H1 (cell line): ENCODE results near the gene MYH2. TPM values are rescaled to one million over a fixed set of nuclear protein-coding genes. Genes with fewer than 3 reads are reported as not detected.

ENCODE experiments used
- CTCF ChIA-PET: fragments of 300-600 bp; sonication (Branson Sonifier 250); formaldehyde crosslinking; loops from one replicate; lab custom pipeline; 2021; ENCODE audit not compliant: partially characterized antibody; lab: Charles Lee
- POLR2A ChIA-PET: fragments of 300-600 bp; sonication (Branson Sonifier 250); formaldehyde crosslinking; loops from one replicate; lab custom pipeline; 2021; ENCODE audit warnings: inconsistent platforms; ENCODE audit not compliant: partially characterized antibody; lab: Charles Lee
- DNase-seq, 2 experiments: peaks; one replicate each; pipeline versions ENCODE4 v3.0.0 to v3.0.0-alpha.2; 2010 to 2022; ENCODE audit warnings: low spot score in 2 of 2, low read depth in 1 of 2, mixed read lengths in 1 of 2
- FAIRE-seq: peaks from 2 replicates; lab custom pipeline; 2011; peaks lifted over from hg19 to GRCh38; lab: Jason Lieb, UNC
- H2AFZ ChIP-seq: 2 replicates; pipeline ENCODE4 v1.8.1; 2012; ENCODE audit warnings: low read length, inconsistent platforms
- H2AK5ac ChIP-seq: 2 replicates; pipeline ENCODE4 v1.6.1; 2013; ENCODE audit warnings: low read depth, low read length
- H2BK120ac ChIP-seq: replicated peaks from 2 replicates; pipeline ENCODE3; 2013; ENCODE audit warnings: low read depth, low read length, inconsistent platforms
- H2BK12ac ChIP-seq: 2 replicates; pipeline ENCODE4 v1.6.1; 2013; ENCODE audit warnings: low read depth, low read length
- H2BK15ac ChIP-seq: 2 replicates; pipeline ENCODE4 v1.6.1; 2013; ENCODE audit warnings: low read length
- H2BK20ac ChIP-seq: 2 replicates; pipeline ENCODE4 v1.6.1; 2013; ENCODE audit warnings: low read length
- H2BK5ac ChIP-seq: 2 replicates; pipeline ENCODE4 v1.6.1; 2013; ENCODE audit warnings: low read depth, low read length
- H3K14ac ChIP-seq: 2 replicates; pipeline ENCODE4 v1.6.1; 2013; ENCODE audit warnings: inconsistent platforms; ENCODE audit not compliant: insufficient read length
- H3K18ac ChIP-seq: 2 replicates; pipeline ENCODE4 v1.6.1; 2013; ENCODE audit warnings: low read length; ENCODE audit errors: extremely low read depth
- H3K23ac ChIP-seq: 2 replicates; pipeline ENCODE4 v1.6.1; 2013; ENCODE audit warnings: inconsistent platforms; ENCODE audit not compliant: insufficient read length
- H3K23me2 ChIP-seq: 2 replicates; pipeline ENCODE4 v1.6.1; 2013; ENCODE audit warnings: low read depth, low read length
- H3K27ac ChIP-seq: 2 replicates; pipeline ENCODE4 v1.6.1; 2011; ENCODE audit warnings: low read depth, low read length, inconsistent platforms
- H3K27me3 ChIP-seq, 4 experiments: replicated peaks in 1 of 4; 1 replicate in 1 of 4; 2 replicates in 3 of 4; pipeline versions ENCODE4 v1.6.1 to v1.8.1; 2011 to 2013; ENCODE audit warnings: low read length in 3 of 4, mild to moderate bottlenecking in 3 of 4, inconsistent platforms in 2 of 4, mixed read lengths in 2 of 4, moderate library complexity in 1 of 4; ENCODE audit not compliant: control insufficient read depth in 3 of 4, insufficient read depth in 3 of 4; ENCODE audit errors: extremely low read depth in 1 of 4
- H3K36me3 ChIP-seq, 4 experiments: 2 replicates each; pipeline versions ENCODE4 v1.6.1 to v1.8.1; 2011 to 2013; ENCODE audit warnings: mild to moderate bottlenecking in 4 of 4, low read length in 3 of 4, moderate library complexity in 2 of 4, control low read depth in 1 of 4, inconsistent platforms in 1 of 4; ENCODE audit not compliant: insufficient read depth in 4 of 4, control insufficient read depth in 2 of 4
- H3K4ac ChIP-seq: replicated peaks from 2 replicates; pipeline ENCODE3; 2013; ENCODE audit warnings: low read length, low read depth, mixed read lengths, inconsistent platforms; ENCODE audit not compliant: insufficient read length
- H3K4me1 ChIP-seq, 4 experiments: replicated peaks in 1 of 4; 1 replicate in 1 of 4; 2 replicates in 3 of 4; pipeline versions ENCODE4 v1.6.1 to v1.8.1; 2011 to 2013; ENCODE audit warnings: low read length in 3 of 4, inconsistent platforms in 2 of 4, mixed read lengths in 1 of 4; ENCODE audit not compliant: insufficient read depth in 4 of 4, control insufficient read depth in 3 of 4
- H3K4me2 ChIP-seq, 2 experiments: 2 replicates each; pipeline versions ENCODE4 v1.6.1 to v1.8.1; 2011 to 2013; ENCODE audit warnings: low read depth in 2 of 2, low read length in 2 of 2, control low read depth in 1 of 2, inconsistent platforms in 1 of 2, mild to moderate bottlenecking in 1 of 2; ENCODE audit not compliant: insufficient read depth in 1 of 2
- H3K4me3 ChIP-seq, 4 experiments: fragments of 200-600, 300-600 bp in 1 of 4; sonication (generic), shearing (Covaris generic), sonication (Bioruptor Twin) in 1 of 4; 2 replicates each; pipeline versions ENCODE4 v1.5.1 to v1.8.1; 2011 to 2016; ENCODE audit warnings: low read length in 4 of 4, low read depth in 3 of 4, control low read depth in 2 of 4, inconsistent platforms in 2 of 4, mild to moderate bottlenecking in 2 of 4, mixed read lengths in 1 of 4, moderate library complexity in 1 of 4; ENCODE audit not compliant: insufficient read depth in 2 of 4; ENCODE audit errors: extremely low read depth in 1 of 4
- H3K56ac ChIP-seq: replicated peaks from 2 replicates; pipeline ENCODE3; 2013; ENCODE audit warnings: low read depth, mild to moderate bottlenecking, mixed read lengths, low read length, inconsistent platforms; ENCODE audit not compliant: insufficient read length
- H3K79me1 ChIP-seq: 2 replicates; pipeline ENCODE4 v1.6.1; 2013; ENCODE audit warnings: low read depth, low read length, control low read depth
- H3K79me2 ChIP-seq, 2 experiments: 2 replicates each; pipeline versions ENCODE4 v1.6.1 to v1.8.1; 2012 to 2013; ENCODE audit warnings: low read length in 2 of 2, mild to moderate bottlenecking in 2 of 2, inconsistent platforms in 1 of 2; ENCODE audit not compliant: insufficient read depth in 2 of 2, control insufficient read depth in 1 of 2
- H3K9ac ChIP-seq, 4 experiments: replicated peaks in 1 of 4; 1 replicate in 1 of 4; 2 replicates in 3 of 4; pipeline versions ENCODE4 v1.6.1 to v1.8.1; 2011 to 2013; ENCODE audit warnings: low read depth in 3 of 4, low read length in 3 of 4, control low read depth in 2 of 4, mild to moderate bottlenecking in 2 of 4, moderate library complexity in 2 of 4, inconsistent platforms in 1 of 4; ENCODE audit errors: extremely low read depth in 1 of 4
- H3K9me3 ChIP-seq, 2 experiments: 2 replicates each; pipeline versions ENCODE4 v1.6.1 to v1.8.1; 2012 to 2013; ENCODE audit warnings: mild to moderate bottlenecking in 2 of 2, moderate library complexity in 2 of 2, control low read depth in 1 of 2, inconsistent platforms in 1 of 2, low read depth in 1 of 2, low read length in 1 of 2, mixed read lengths in 1 of 2; ENCODE audit not compliant: insufficient read depth in 2 of 2
- H4K20me1 ChIP-seq, 2 experiments: replicated peaks in 1 of 2; 2 replicates each; pipeline versions ENCODE3 to v1.8.1; 2011 to 2013; ENCODE audit warnings: inconsistent platforms in 2 of 2, low read length in 2 of 2, mild to moderate bottlenecking in 1 of 2; ENCODE audit not compliant: insufficient read depth in 2 of 2, control insufficient read depth in 1 of 2
- H4K5ac ChIP-seq: 2 replicates; pipeline ENCODE4 v1.6.1; 2013; ENCODE audit warnings: low read length, low read depth, mixed read lengths, inconsistent platforms; ENCODE audit not compliant: insufficient read length
- H4K8ac ChIP-seq: 2 replicates; pipeline ENCODE4 v1.8.0; 2013; ENCODE audit warnings: mild to moderate bottlenecking, moderate library complexity, low read length, inconsistent platforms; ENCODE audit not compliant: insufficient read depth; ENCODE audit errors: extremely low read depth
- H4K91ac ChIP-seq: replicated peaks from 2 replicates; pipeline ENCODE3; 2013; ENCODE audit warnings: low read length, mixed read lengths, inconsistent platforms; ENCODE audit not compliant: insufficient read length
- CEBPB ChIP-seq: IDR thresholded peaks from 2 replicates; pipeline ENCODE4 v1.6.1; 2012; ENCODE audit warnings: low read depth, low read length
- E2F6 ChIP-seq: IDR thresholded peaks from 2 replicates; pipeline ENCODE4 v1.6.1; 2012; ENCODE audit warnings: inconsistent platforms
- EGR1 ChIP-seq: IDR thresholded peaks from 2 replicates; pipeline ENCODE4 v1.6.1; 2011; ENCODE audit warnings: low read depth, low read length, borderline replicate concordance
- GABPA ChIP-seq: IDR thresholded peaks from 2 replicates; pipeline ENCODE4 v1.6.1; 2011; ENCODE audit warnings: mild to moderate bottlenecking, low read length, moderate library complexity, borderline replicate concordance; ENCODE audit not compliant: insufficient read depth
- GTF2F1 ChIP-seq: IDR thresholded peaks from 2 replicates; pipeline ENCODE4 v1.6.1; 2012; ENCODE audit warnings: low read depth, low read length, improper control_type of control experiment, borderline replicate concordance
- MAFK ChIP-seq: IDR thresholded peaks from 2 replicates; pipeline ENCODE4 v1.6.1; 2012; ENCODE audit warnings: low read depth, mild to moderate bottlenecking, improper control_type of control experiment, low read length
- NRF1 ChIP-seq: IDR thresholded peaks from 2 replicates; pipeline ENCODE4 v1.6.1; 2011; ENCODE audit warnings: mild to moderate bottlenecking, low read depth, low read length, improper control_type of control experiment
- SP2 ChIP-seq: IDR thresholded peaks from 2 replicates; pipeline ENCODE4 v1.6.1; 2012; ENCODE audit warnings: mild to moderate bottlenecking, low read length, inconsistent platforms
- SP4 ChIP-seq: IDR thresholded peaks from 2 replicates; pipeline ENCODE4 v1.6.1; 2012; ENCODE audit warnings: low read length, inconsistent platforms
- WGBS, 2 experiments: shearing (Covaris generic) in 1 of 2; methylation state at CpG; one replicate each; pipeline versions ENCODE4 v1.1.6 to v1.1.7; 2013 to 2015; ENCODE audit warnings: low lambda C conversion rate in 2 of 2, mixed read lengths in 2 of 2, inconsistent platforms in 1 of 2, low coverage in 1 of 2, missing lambda C conversion rate in 1 of 2; ENCODE audit not compliant: insufficient replicate concordance in 2 of 2, insufficient coverage in 1 of 2, insufficient read length in 1 of 2; ENCODE audit errors: extremely low coverage in 1 of 2, missing lambda C conversion rate in 1 of 2; 5-methylcytosine and 5-hydroxymethylcytosine counted together
- polyA plus RNA-seq, 7 experiments: library from polyadenylated mRNA; depleted of rRNA in 3 of 7; stranded (reverse) in 5 of 7; unstranded in 2 of 7; fragments of >200 nt in 5 of 7; fragments of 200-250 nt in 2 of 7; gene quantifications; 1 replicate in 5 of 7; 2 replicates in 1 of 7; 4 replicates in 1 of 7; pipeline versions ENCODE4 v1.2.1 to v1.2.3, GENCODE V29; 2011 to 2013; ENCODE audit warnings: missing spikeins in 2 of 7, mixed read lengths in 2 of 7
- total RNA-seq: library from RNA; stranded (reverse); fragmentation: NEBNext Ultra II Directional; extraction: Animal tissue kit (Norgen Biotek cat#: 25700); gene quantifications from 2 replicates; pipeline ENCODE4 v1.2.1, GENCODE V29; 2021

The MYH2 gene
- total and polyA plus RNA-seq, 2 of the 8 experiments (the other 6 are each of a cell fraction or from before 2014, with no cell fraction given): 1.0 to 9.0 TPM

- H2BK15ac ChIP-seq: no peak overlapping the region
- no peaks in the 10 kb centered on the region; a peak in 3 of 8 replicates for H3K36me3 ChIP-seq
- DNase-seq: no peak
These were observed 22.0 kb downstream of the MYH2 start for GRCh38 chr17:10527419-10527818.

More at GRCh38 chr17:10527419-10527818, 22.0 kb downstream of the MYH2 start:
- WGBS, 2 experiments: 97% methylated on average over 6 of the region's 6 CpGs; no CpG with 5 or more reads in 1 of the 2 experiments
- Histone ChIP-seq H3K4me1 (no peaks in the 10 kb centered on the region), H3K27ac (no peak overlapping the region), H4K91ac (no peak overlapping the region), H3K23me2 (no peaks in the 10 kb centered on the region), H2BK12ac (no peak overlapping the region), H3K18ac (no peak overlapping the region), H3K56ac (no peak overlapping the region), H2BK20ac (no peak overlapping the region), H3K4ac (no peak overlapping the region), H2BK120ac (no peak overlapping the region), H2AFZ (no peak overlapping the region), H4K8ac (no peak overlapping the region), H3K79me1 (no peaks in the 10 kb centered on the region), H4K20me1 (no peaks in the 10 kb centered on the region), H3K14ac (no peak overlapping the region), H2BK5ac (no peak overlapping the region), H3K4me2 (no peak overlapping the region), H3K79me2 (no peaks in the 10 kb centered on the region), H3K27me3 (no peaks in the 10 kb centered on the region), H2AK5ac (no peak overlapping the region), H4K5ac (no peak overlapping the region), H3K9me3 (no peaks in the 10 kb centered on the region), H3K9ac (no peak overlapping the region), H3K23ac (no peak overlapping the region), H3K4me3 (no peak overlapping the region)
- ChIA-PET CTCF (interaction anchor here (1.4 to 4.6 kb wide), 2 partner anchors 10 to 14 kb away, joined by 5 to 22 read pairs; no protein-coding TSS in a partner anchor), POLR2A (no interaction called here)
- TF ChIP-seq MAFK: no peak
- TF ChIP-seq GABPA: no peak
- TF ChIP-seq SP4: no peak
- no peak for TF ChIP-seq E2F6
- no peak for TF ChIP-seq EGR1
- TF ChIP-seq GTF2F1: no peak
- TF ChIP-seq NRF1: no peak
- TF ChIP-seq CEBPB: no peak
- TF ChIP-seq SP2: no peak
- FAIRE-seq: no peak
